C4-2B (cell line): ENCODE results near the gene MEIS1.
"Not testable (repeated sequence)": the region's sequence is repeated elsewhere in the genome, so short reads cannot be mapped to it uniquely, and the experiment has no call there.

Experiments
- H3K27ac ChIP-seq: fragments of 450-650 bp; 2 replicates; pipeline ENCODE4 v1.5.1; 2017
- ZFX ChIP-seq: fragments of 450-650 bp; IDR thresholded peaks from 2 replicates; pipeline ENCODE4 v1.6.1; 2017
- TF ChIP-seq, protein P1 (sequence below): fragments of 450-650 bp; conservative IDR thresholded peaks from 2 replicates; pipeline ENCODE4 v1.5.1; 2017; ENCODE audit warnings: mild to moderate bottlenecking

The MEIS1 gene

DNA sequence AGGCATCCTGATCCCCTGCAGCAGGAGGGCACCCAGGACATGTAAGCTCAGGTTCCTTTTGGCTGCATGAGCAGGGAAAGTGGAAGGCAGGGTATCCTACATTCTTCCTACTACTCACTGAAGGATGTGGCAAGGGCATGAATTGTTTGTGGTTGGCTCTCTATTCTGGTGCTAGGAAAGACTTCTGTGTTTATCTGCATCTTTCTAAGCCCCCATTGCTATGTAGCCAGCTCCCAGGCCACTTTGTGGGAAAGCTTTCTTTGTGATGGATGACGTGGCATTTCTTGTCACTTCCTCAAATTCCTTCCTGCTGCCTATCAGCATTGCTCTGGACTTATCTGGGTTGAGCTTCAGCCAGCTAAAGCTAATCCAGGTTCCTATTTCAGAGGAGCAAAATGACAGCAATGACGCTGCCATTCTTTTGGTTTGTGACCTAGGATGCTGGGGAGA is 46.2 kb downstream of the MEIS1 start:
- TF ChIP-seq, protein P1, sequence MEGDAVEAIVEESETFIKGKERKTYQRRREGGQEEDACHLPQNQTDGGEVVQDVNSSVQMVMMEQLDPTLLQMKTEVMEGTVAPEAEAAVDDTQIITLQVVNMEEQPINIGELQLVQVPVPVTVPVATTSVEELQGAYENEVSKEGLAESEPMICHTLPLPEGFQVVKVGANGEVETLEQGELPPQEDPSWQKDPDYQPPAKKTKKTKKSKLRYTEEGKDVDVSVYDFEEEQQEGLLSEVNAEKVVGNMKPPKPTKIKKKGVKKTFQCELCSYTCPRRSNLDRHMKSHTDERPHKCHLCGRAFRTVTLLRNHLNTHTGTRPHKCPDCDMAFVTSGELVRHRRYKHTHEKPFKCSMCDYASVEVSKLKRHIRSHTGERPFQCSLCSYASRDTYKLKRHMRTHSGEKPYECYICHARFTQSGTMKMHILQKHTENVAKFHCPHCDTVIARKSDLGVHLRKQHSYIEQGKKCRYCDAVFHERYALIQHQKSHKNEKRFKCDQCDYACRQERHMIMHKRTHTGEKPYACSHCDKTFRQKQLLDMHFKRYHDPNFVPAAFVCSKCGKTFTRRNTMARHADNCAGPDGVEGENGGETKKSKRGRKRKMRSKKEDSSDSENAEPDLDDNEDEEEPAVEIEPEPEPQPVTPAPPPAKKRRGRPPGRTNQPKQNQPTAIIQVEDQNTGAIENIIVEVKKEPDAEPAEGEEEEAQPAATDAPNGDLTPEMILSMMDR, result no peak
- TF ChIP-seq ZFX, result no peak
- no peak overlapping the region for H3K27ac ChIP-seq

DNA sequence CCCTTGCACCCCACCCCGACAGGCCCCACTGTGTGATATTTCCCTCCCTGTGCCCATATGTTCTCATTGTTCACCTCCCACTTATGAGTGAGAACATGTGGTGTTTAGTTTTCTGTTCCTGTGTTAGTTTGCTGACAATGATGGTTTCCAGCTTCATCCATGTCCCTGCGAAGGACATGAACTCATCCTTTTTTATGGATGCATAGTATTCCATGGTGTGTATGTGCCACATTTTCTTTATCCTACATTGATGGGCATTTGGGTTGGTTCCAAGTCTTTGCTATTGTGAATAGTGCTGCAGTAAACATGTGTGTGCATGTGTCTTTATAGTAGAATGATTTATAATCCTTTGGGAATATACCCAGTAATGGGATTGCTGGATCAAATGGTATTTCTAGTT is 50.3 kb downstream of the MEIS1 start:
- not testable (repeated sequence) for H3K27ac ChIP-seq

DNA sequence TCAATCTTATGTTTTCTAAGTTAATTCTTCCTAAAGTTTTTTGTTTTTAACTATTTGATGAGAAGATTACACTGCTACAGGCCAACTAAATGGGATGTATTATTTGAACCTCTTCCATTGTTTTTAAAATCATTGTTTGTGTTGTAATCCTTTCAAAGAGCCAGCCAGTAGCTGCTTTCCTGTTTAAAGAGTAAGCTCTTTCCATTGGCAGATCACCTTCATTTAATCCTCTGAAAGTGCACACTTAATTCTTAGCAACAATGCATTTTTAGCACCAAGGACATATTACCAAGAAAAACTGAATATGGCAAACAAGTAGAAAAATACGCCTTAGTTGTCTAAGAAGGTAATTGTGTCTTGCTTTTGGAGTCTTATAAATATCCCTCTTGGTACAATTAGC is 54.0 kb downstream of the MEIS1 start:
- H3K27ac ChIP-seq, result no peak overlapping the region

DNA sequence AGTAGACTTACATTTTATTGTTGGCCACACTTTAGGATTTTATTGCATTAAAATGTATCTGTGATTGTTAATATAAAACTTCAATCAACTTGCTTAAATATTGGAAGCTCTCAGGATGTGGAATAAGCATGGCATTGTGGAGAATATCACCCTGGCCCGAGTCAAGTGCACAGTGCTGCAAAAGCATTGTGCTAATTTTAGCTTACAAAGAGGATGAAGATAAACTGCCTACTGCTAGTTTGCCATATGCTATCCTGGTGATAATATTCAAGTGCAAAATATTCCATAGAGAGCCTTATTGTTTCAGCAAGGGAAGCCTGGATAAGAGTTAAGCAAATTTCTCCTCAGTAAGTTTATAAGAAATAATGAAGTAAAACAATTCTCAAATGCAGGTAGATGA is 54.5 kb downstream of the MEIS1 start:
- no peak for TF ChIP-seq ZFX
- TF ChIP-seq, protein P1, result no peak
- no peak overlapping the region for H3K27ac ChIP-seq

More for the DNA sequence above, 54.0 kb downstream of the MEIS1 start:
- TF ChIP-seq, protein P1, result no peak
- TF ChIP-seq ZFX, result no peak

DNA sequence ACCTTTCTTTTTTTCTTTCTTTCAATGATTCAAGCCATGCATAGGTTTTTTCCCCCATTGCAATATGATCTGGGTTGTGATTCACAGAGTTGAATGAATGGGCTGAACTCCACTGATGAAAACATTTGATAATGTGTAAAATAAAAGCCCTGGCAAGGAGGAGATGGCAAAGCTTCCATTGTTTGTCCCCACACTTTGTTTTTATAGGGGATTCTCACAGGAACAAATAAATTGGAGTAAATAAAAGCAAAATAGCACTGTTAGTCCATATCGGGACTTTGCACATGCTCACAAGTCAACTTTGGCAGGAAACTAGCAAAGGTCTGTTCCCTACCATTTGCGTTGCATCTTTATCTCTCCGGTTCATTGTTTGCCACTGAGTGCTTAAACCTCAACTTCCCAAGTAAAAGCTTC is 55.7 kb downstream of the MEIS1 start:
- TF ChIP-seq, protein P1, result no peak
- peak overlapping the region; percentile 62; the same call in 1 of the 2 replicates for H3K27ac ChIP-seq

DNA sequence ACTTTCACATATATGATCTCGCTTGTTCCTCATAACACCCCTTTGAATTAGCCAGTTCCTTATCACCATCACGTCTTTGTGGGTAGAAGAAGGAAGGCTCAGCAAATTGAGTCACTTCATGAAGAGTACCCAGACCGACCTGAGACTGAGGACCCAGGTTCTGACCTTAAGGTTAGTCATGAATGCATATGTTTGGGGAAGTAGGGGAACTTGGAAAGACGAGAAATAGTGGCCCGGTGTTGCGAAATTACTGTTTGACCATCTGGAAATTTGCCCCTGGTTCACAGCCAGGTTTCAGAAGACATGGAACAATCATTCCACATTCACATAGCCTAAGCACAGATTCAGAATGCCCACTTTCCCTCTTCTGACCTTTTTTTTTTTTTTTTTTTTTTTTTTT is 59.8 kb downstream of the MEIS1 start:
- TF ChIP-seq, protein P1, result no peak
- no peak for TF ChIP-seq ZFX
- H3K27ac ChIP-seq, result no peak overlapping the region; the same call in 1 of the 2 replicates

DNA sequence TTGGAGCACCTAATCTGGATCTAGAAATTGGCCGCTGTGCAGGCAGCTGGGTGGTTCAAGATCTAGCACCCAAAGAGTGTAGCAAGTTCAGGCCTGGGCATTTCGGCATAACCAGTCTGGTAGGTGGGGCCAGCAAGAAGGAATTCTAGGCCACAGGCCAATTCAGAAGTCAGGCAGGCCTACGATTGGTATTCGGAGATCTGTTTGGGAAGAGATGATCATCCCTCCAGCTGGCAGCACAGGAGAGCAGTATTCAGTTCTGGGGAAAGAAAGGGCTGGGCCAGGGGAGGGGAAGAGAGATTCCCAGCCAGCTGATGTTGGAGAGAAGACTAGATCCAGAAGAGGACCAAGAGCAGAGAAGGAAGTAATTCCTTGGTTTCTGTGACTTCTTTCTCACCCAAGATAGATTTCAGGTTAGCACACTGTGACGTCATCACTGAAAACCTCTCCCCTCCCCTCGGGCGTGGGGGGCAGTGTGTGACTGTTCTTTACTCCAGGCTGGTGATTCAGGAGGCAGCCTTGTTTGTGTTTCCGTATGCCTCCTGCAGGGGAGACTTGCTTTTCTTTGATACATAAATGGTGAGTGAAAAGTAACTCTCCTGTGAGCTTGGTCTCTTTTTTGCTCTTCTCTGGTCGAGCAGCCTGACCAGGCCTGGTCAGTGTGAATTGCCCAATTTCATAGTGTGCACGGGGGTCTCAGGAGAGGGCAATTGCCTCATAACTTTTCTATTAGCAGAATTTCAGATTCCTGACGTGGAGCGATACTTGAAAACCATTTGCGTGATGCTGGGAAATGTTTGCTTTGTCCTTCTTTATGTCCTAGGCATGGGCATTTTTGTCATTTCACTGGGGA is 61.1 kb downstream of the MEIS1 start:
- TF ChIP-seq ZFX, result no peak
- TF ChIP-seq, protein P1, result no peak
- peak overlapping the region; percentile 85 for H3K27ac ChIP-seq
